Effector memory CD4-positive, alpha-beta T cell (primary cell): ENCODE measurements around the gene HRCT1.

Source experiments
- DNase-seq, 3 donors: peaks; one replicate each; pipeline ENCODE4 v3.0.0-alpha.2; 2020
- H3K27ac ChIP-seq: 2 replicates; pipeline ENCODE4 v1.7.0; 2013; ENCODE audit warnings: mild to moderate bottlenecking, low read length, moderate library complexity; ENCODE audit not compliant: insufficient read depth, poor library complexity, severe bottlenecking
- H3K27me3 ChIP-seq: replicated peaks from 2 replicates; pipeline ENCODE4 v1.7.0; 2013; ENCODE audit warnings: mild to moderate bottlenecking, low read length; ENCODE audit not compliant: insufficient read depth, control insufficient read depth, poor library complexity, severe bottlenecking
- H3K36me3 ChIP-seq: 2 replicates; pipeline ENCODE4 v1.7.0; 2013; ENCODE audit warnings: mild to moderate bottlenecking, low read length, moderate library complexity; ENCODE audit not compliant: control insufficient read depth, insufficient read depth
- H3K4me1 ChIP-seq: 2 replicates; pipeline ENCODE4 v1.7.0; 2013; ENCODE audit warnings: low read length, mild to moderate bottlenecking; ENCODE audit not compliant: control insufficient read depth, insufficient read depth, poor library complexity, severe bottlenecking
- H3K4me3 ChIP-seq: 2 replicates; pipeline ENCODE4 v1.7.0; 2013; ENCODE audit warnings: low read length, low read depth, mild to moderate bottlenecking; ENCODE audit not compliant: insufficient read depth, poor library complexity, severe bottlenecking
- H3K9me3 ChIP-seq: 2 replicates; pipeline ENCODE4 v1.7.0; 2013; ENCODE audit warnings: mild to moderate bottlenecking, low read length, moderate library complexity; ENCODE audit not compliant: control insufficient read depth

Gene HRCT1

DNA sequence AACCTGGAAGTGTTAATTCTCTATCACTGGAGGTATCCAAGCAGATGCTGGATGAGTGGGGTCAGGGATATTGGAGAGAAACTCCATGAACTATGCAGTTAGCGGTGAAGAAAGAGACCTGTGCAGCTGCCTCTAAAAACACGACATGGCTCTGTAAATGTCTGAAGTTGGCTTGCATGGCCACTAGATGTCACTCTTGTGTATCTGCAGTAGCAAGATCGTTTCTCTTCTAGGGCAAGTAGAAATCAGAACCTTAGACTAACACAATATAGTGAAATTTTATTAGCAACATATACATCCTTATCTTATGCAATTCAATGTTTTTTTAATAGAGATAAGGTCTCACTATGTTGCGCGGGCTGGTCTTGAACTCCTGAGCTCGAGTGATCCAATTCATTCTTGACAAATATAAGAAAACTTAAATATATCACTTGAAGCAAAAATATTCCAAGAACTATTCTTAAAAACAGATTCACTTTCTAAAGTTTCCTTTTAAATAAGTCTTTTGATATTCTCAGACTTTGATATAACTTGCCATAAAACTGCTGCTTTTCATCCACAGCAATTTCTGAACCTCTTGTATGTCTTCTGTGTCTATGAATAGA, 49.0 kb downstream of the HRCT1 start:
- DNase-seq, result peak in 2 of 3 donors; percentile 11 to 33
- Histone ChIP-seq H3K27me3 (peaks cover 5% of the 10 kb centered on the region), H3K9me3 (no peaks in the 10 kb centered on the region), H3K4me3 (no peak overlapping the region), H3K36me3 (no peaks in the 10 kb centered on the region), H3K27ac (no peak overlapping the region), H3K4me1 (no peaks in the 10 kb centered on the region)

DNA sequence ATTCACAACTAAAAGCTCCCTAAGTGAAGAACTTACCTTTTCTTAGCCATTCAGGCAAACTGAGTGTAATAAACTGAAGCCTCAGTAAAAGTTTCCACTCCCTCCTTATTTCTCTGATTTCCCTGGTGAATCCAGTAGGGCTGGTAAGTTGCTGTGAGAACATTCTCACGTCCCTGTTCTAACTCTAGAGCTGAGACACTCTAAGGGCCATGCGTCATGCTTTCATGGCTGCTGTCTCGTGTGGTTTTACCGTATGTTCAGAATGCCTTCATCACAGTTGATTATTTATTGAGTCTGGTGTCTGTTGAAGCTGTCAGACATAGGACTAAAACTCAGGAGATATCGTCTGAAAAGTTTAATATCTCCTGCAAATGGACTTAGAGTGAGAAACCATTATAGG, 50.6 kb downstream of the HRCT1 start:
- no peak for DNase-seq
- Histone ChIP-seq H3K27ac (no peak overlapping the region), H3K4me1 (no peaks in the 10 kb centered on the region), H3K4me3 (no peak overlapping the region), H3K36me3 (no peaks in the 10 kb centered on the region), H3K27me3 (peaks cover 5% of the 10 kb centered on the region), H3K9me3 (no peaks in the 10 kb centered on the region)
